HCT116 (cell line): ENCODE data around the gene TWF2. TPM values are rescaled to one million over a fixed set of nuclear protein-coding genes. Genes with fewer than 3 reads are reported as not detected.

Experiments used
- ATAC-seq: fragments of 200-7000 bp; cut with Tn5 transposase; 2 replicates; pipeline ENCODE4 v1.9.1; 2020; ENCODE audit warnings: mild to moderate bottlenecking, moderate library complexity
- BruUV-seq: library from RNA; stranded (reverse); fragments of 400-500 nt; replicated peaks from 2 replicates; lab custom pipeline; 2021; lab: Mats Ljungman, UMichigan
- CTCF ChIA-PET: fragments of 300-600 bp; sonication (Branson Sonifier 250); formaldehyde crosslinking; loops from one replicate; lab custom pipeline; 2021; ENCODE audit warnings: antibody characterized with exemption; lab: Charles Lee
- POLR2A ChIA-PET: fragments of 300-600, 350-600 bp; sonication (Branson Sonifier 250); formaldehyde crosslinking; loops from one replicate; lab custom pipeline; 2021; ENCODE audit warnings: antibody characterized with exemption; lab: Charles Lee
- RAD21 ChIA-PET, 2 experiments: fragments of 300-600 bp; sonication (Branson Sonifier 250); formaldehyde crosslinking; loops; one replicate each; lab custom pipeline; 2023; ENCODE audit warnings: low total read pairs in 2 of 2; ENCODE audit not compliant: uncharacterized antibody in 2 of 2, unreplicated experiment in 2 of 2, low non-redundant PET in 1 of 2; lab: Charles Lee
- DNase-seq: peaks from one replicate; pipeline ENCODE4 v3.0.0-alpha.2; 2010; ENCODE audit warnings: low read depth, low spot score
- H2AFZ ChIP-seq: fragments of 200-600 bp; shearing (Covaris generic), sonication (generic); 2 replicates; pipeline ENCODE4 v1.6.1; 2017; ENCODE audit warnings: low read depth, mixed run types, mixed read lengths, antibody characterized with exemption, low read length; ENCODE audit not compliant: poor library complexity, severe bottlenecking
- H3K27ac ChIP-seq: 2 replicates; pipeline ENCODE4 v1.5.1; 2012; ENCODE audit warnings: low read depth, low read length
- H3K27me3 ChIP-seq: fragments of 200-600 bp; sonication (generic); 2 replicates; pipeline ENCODE4 v1.6.1; 2016; ENCODE audit warnings: mixed run types, low read length, mixed read lengths; ENCODE audit not compliant: insufficient read depth
- H3K36me3 ChIP-seq, 2 experiments: fragments of 200-500 bp in 1 of 2; fragments of 200-600 bp in 1 of 2; sonication (Bioruptor generic) in 1 of 2; sonication (generic) in 1 of 2; 2 replicates each; pipeline versions ENCODE4 v1.5.1 to v1.6.1; 2014 to 2016; ENCODE audit warnings: low read length in 2 of 2, inconsistent platforms in 1 of 2, mixed read lengths in 1 of 2, mixed run types in 1 of 2; ENCODE audit not compliant: insufficient read depth in 2 of 2, control insufficient read depth in 1 of 2
- H3K4me1 ChIP-seq, 2 experiments: fragments of 200-600 bp in 1 of 2; sonication (generic) in 1 of 2; 2 replicates each; pipeline versions ENCODE4 v1.5.1 to v1.6.1; 2012 to 2017; ENCODE audit warnings: low read length in 2 of 2, inconsistent platforms in 1 of 2, mild to moderate bottlenecking in 1 of 2, mixed read lengths in 1 of 2, mixed run types in 1 of 2, moderate library complexity in 1 of 2; ENCODE audit not compliant: insufficient read depth in 2 of 2, control insufficient read depth in 1 of 2
- H3K4me2 ChIP-seq: fragments of 200-600 bp; sonication (generic); 2 replicates; pipeline ENCODE4 v1.6.1; 2017; ENCODE audit warnings: mixed run types, low read length, mixed read lengths
- H3K4me3 ChIP-seq, 2 experiments: fragments of 200-600 bp in 1 of 2; sonication (generic) in 1 of 2; replicated peaks in 1 of 2; 2 replicates each; pipeline ENCODE4 v1.5.1; 2011 to 2016; ENCODE audit warnings: low read length in 2 of 2, control low read depth in 1 of 2, low read depth in 1 of 2, mild to moderate bottlenecking in 1 of 2, mixed read lengths in 1 of 2, mixed run types in 1 of 2
- H3K79me2 ChIP-seq: fragments of 200-600 bp; sonication (generic); 2 replicates; pipeline ENCODE4 v1.6.1; 2017; ENCODE audit warnings: mild to moderate bottlenecking, mixed run types, low read length, moderate library complexity, mixed read lengths; ENCODE audit not compliant: insufficient read depth
- H3K9ac ChIP-seq: fragments of 200-600 bp; sonication (generic); 2 replicates; pipeline ENCODE4 v1.6.1; 2016; ENCODE audit warnings: low read length, mixed read lengths
- H3K9me2 ChIP-seq: fragments of 200-600 bp; sonication (generic), shearing (Covaris generic); 2 replicates; pipeline ENCODE4 v1.6.1; 2017; ENCODE audit warnings: mixed run types, mild to moderate bottlenecking, moderate library complexity; ENCODE audit not compliant: insufficient read depth
- H3K9me3 ChIP-seq, 2 experiments: fragments of 200-500 bp in 1 of 2; fragments of 200-600 bp in 1 of 2; sonication (Bioruptor generic) in 1 of 2; sonication (generic) in 1 of 2; 2 replicates each; pipeline ENCODE4 v1.6.1; 2014 to 2017; ENCODE audit warnings: low read length in 2 of 2, mixed read lengths in 2 of 2, inconsistent platforms in 1 of 2, low read depth in 1 of 2, mild to moderate bottlenecking in 1 of 2, mixed run types in 1 of 2, moderate library complexity in 1 of 2; ENCODE audit not compliant: control insufficient read depth in 1 of 2, insufficient read depth in 1 of 2
- H4K20me1 ChIP-seq: fragments of 200-600 bp; sonication (generic), shearing (Covaris generic); 2 replicates; pipeline ENCODE4 v1.6.1; 2017; ENCODE audit warnings: mixed run types, mild to moderate bottlenecking, moderate library complexity; ENCODE audit not compliant: insufficient read depth
- ATF3 ChIP-seq: IDR thresholded peaks from 2 replicates; pipeline ENCODE4 v1.6.1; 2012
- CEBPB ChIP-seq: IDR thresholded peaks from 2 replicates; pipeline ENCODE4 v1.6.1; 2012; ENCODE audit warnings: low read depth
- CTCF ChIP-seq, 3 experiments: fragments of 200-600 bp in 1 of 3; sonication (generic) in 1 of 3; IDR thresholded peaks in 2 of 3; conservative IDR thresholded peaks in 1 of 3; 2 replicates each; pipeline ENCODE4 v1.5.1; 2012 to 2017; ENCODE audit warnings: low read depth in 2 of 3, low read length in 2 of 3, antibody characterized with exemption in 1 of 3, borderline replicate concordance in 1 of 3, control low read depth in 1 of 3, mild to moderate bottlenecking in 1 of 3, mixed read lengths in 1 of 3, mixed run types in 1 of 3, moderate library complexity in 1 of 3; ENCODE audit not compliant: insufficient read depth in 1 of 3
- EGR1 ChIP-seq: IDR thresholded peaks from 2 replicates; pipeline ENCODE4 v1.6.1; 2012; ENCODE audit warnings: low read depth
- ELF1 ChIP-seq: IDR thresholded peaks from 2 replicates; pipeline ENCODE4 v1.6.1; 2012; ENCODE audit warnings: low read depth, borderline replicate concordance
- EZH2 ChIP-seq: fragments of 200-600 bp; sonication (generic); IDR thresholded peaks from 2 replicates; pipeline ENCODE4 v1.6.1; 2017; ENCODE audit warnings: antibody characterized with exemption, mixed run types
- EZH2phosphoT487 ChIP-seq: fragments of 200-600 bp; IDR thresholded peaks from 2 replicates; pipeline ENCODE4 v1.6.1; 2018; ENCODE audit warnings: antibody characterized with exemption, borderline replicate concordance
- FOSL1 ChIP-seq: IDR thresholded peaks from 2 replicates; pipeline ENCODE4 v1.6.1; 2012; ENCODE audit warnings: low read depth
- JUND ChIP-seq: IDR thresholded peaks from 2 replicates; pipeline ENCODE4 v1.6.1; 2012
- MAX ChIP-seq: IDR thresholded peaks from 2 replicates; pipeline ENCODE4 v1.6.1; 2012
- REST ChIP-seq: IDR thresholded peaks from 2 replicates; pipeline ENCODE4 v1.6.1; 2012; ENCODE audit warnings: low read depth
- SIN3A ChIP-seq: IDR thresholded peaks from 2 replicates; pipeline ENCODE4 v1.6.1; 2012; ENCODE audit warnings: low read depth
- SP1 ChIP-seq: IDR thresholded peaks from 2 replicates; pipeline ENCODE4 v1.6.1; 2012; ENCODE audit warnings: low read depth
- SRF ChIP-seq: IDR thresholded peaks from 2 replicates; pipeline ENCODE4 v1.6.1; 2012; ENCODE audit warnings: low read depth
- TCF7L2 ChIP-seq: IDR thresholded peaks from 2 replicates; pipeline ENCODE4 v1.7.0; 2011; ENCODE audit warnings: borderline replicate concordance, inconsistent platforms; ENCODE audit not compliant: insufficient read depth, insufficient read length; ENCODE audit errors: extremely low read depth
- intact Hi-C: fragments of 100-400 bp; cut with micrococcal nuclease; formaldehyde crosslinking; loops from 2 replicates; pipeline ENCODE4 v1.10.0; 2022
- total RNA-seq: library from RNA; stranded (reverse); gene quantifications from one replicate; pipeline ENCODE4 v1.2.1, GENCODE V29; 2021; ENCODE audit not compliant: unreplicated experiment

TWF2 gene
- total RNA-seq, 1 experiment from 2014 or later: 100 TPM

GRCh38 chr3:52262447-52262846, 23.5 kb upstream of the TWF2 start:
- ATAC-seq (no peak), DNase-seq (no peak)
- ChIA-PET CTCF (no interaction called here), POLR2A (no interaction called here), RAD21 (no interaction called here)
- H3K27me3 ChIP-seq: no peaks in the 10 kb centered on the region
- no peak overlapping the region for H3K27ac ChIP-seq
- H2AFZ ChIP-seq: no peak overlapping the region
- H3K4me3 ChIP-seq: no peak overlapping the region
- intact Hi-C loops: no loop called here
- H3K9ac ChIP-seq: no peak overlapping the region
- peaks cover 94% of the 10 kb centered on the region for H3K79me2 ChIP-seq
- no peaks in the 10 kb centered on the region for H3K9me3 ChIP-seq
- no TSS peak for BruUV-seq
- peaks cover 75 to 80% of the 10 kb centered on the region in 2 experiments for H3K36me3 ChIP-seq
- peaks cover 0 to 5% of the 10 kb centered on the region in 2 experiments; a peak in 2 of 4 replicates for H3K4me1 ChIP-seq
- TF ChIP-seq SIN3A (no peak), ATF3 (no peak)
- no peaks in the 10 kb centered on the region for H3K9me2 ChIP-seq
- H4K20me1 ChIP-seq: peaks cover 3% of the 10 kb centered on the region; the same call in 1 of the 2 replicates
- H3K4me2 ChIP-seq: no peak overlapping the region

- Histone ChIP-seq H4K20me1 (peaks cover 3% of the 10 kb centered on the region; the same call in 1 of the 2 replicates), H3K36me3 (peaks cover 81 to 83% of the 10 kb centered on the region in 2 experiments), H3K9ac (no peak overlapping the region), H3K27me3 (no peaks in the 10 kb centered on the region), H3K4me2 (no peak overlapping the region), H3K4me1 (no peaks in the 10 kb centered on the region), H3K4me3 (no peak overlapping the region), H3K27ac (no peak overlapping the region), H3K79me2 (peaks cover 76% of the 10 kb centered on the region), H3K9me3 (no peaks in the 10 kb centered on the region), H3K9me2 (no peaks in the 10 kb centered on the region), H2AFZ (no peak overlapping the region)
- no TSS peak for BruUV-seq
- ChIA-PET RAD21 (no interaction called here), POLR2A (no interaction called here), CTCF (interaction anchor here (1.2 kb wide), 1 partner anchor 11 kb away, joined by 3 read pairs; no protein-coding TSS in a partner anchor)
- DNase-seq: no peak
- ATAC-seq: no peak
- TF ChIP-seq FOSL1: no peak
- TF ChIP-seq EGR1: no peak
- no peak for TF ChIP-seq SRF
- TF ChIP-seq JUND: no peak
- no peak for TF ChIP-seq SP1
- no peak for TF ChIP-seq ELF1
- TF ChIP-seq TCF7L2: no peak
- TF ChIP-seq EZH2phosphoT487: no peak
- no peak for TF ChIP-seq REST
- no peak for TF ChIP-seq CTCF (IDR thresholded peaks at IDR 0.05 in 2 of 3, conservative IDR thresholded peaks at IDR 0.05 in 1 of 3; ENCODE audit: borderline replicate concordance in 1 of 3, insufficient read depth in 1 of 3, low read depth in 2 of 3, low read length in 2 of 3)
- TF ChIP-seq MAX: no peak
- TF ChIP-seq EZH2: no peak
- TF ChIP-seq SIN3A: no peak
- no peak for TF ChIP-seq CEBPB
- intact Hi-C loops: no loop called here
Measured at GRCh38 chr3:52259448-52259847, 20.5 kb upstream of the TWF2 start.
